PC-3 (cell line): ENCODE results near the gene FGGY. TPM values are rescaled to one million over a fixed set of nuclear protein-coding genes. Genes with fewer than 3 reads are reported as not detected.

Source experiments
- ATAC-seq: fragments of 200-7000 bp; cut with Tn5 transposase; 2 replicates; pipeline ENCODE4 v1.9.1; 2020; ENCODE audit warnings: mild to moderate bottlenecking, moderate library complexity
- Bru-seq: library from RNA; stranded (reverse); fragments of 400-500 nt; gene quantifications from one replicate; lab custom pipeline; 2021; lab: Mats Ljungman, UMichigan
- BruChase-seq, 2 experiments: library from RNA; stranded (reverse); fragments of 400-500 nt; gene quantifications; one replicate each; lab custom pipeline; 2021; lab: Mats Ljungman, UMichigan
- BruUV-seq: library from RNA; stranded (reverse); fragments of 400-500 nt; replicated peaks from 2 replicates; lab custom pipeline; 2021; lab: Mats Ljungman, UMichigan
- CTCF ChIA-PET: fragments of 300-600 bp; sonication (Branson Sonifier 250); formaldehyde crosslinking; loops from one replicate; lab custom pipeline; 2022; ENCODE audit warnings: antibody characterized with exemption; lab: Charles Lee
- POLR2A ChIA-PET: fragments of 300-600 bp; sonication (Branson Sonifier 250); formaldehyde crosslinking; loops from one replicate; lab custom pipeline; 2022; ENCODE audit warnings: antibody characterized with exemption; ENCODE audit not compliant: unreplicated experiment; lab: Charles Lee
- DNase-seq: peaks from one replicate; pipeline ENCODE4 v3.0.0-alpha.2; 2015
- H2AFZ ChIP-seq: fragments of 300-600 bp; sonication (generic); 2 replicates; pipeline ENCODE4 v1.6.0; 2016; ENCODE audit warnings: antibody characterized with exemption, low read length
- H3F3A ChIP-seq: fragments of 300-600 bp; sonication (generic); one replicate; pipeline ENCODE4 v1.6.0; 2017; ENCODE audit warnings: antibody characterized with exemption, low read length, control low read depth, mild to moderate bottlenecking; ENCODE audit not compliant: unreplicated experiment
- H3K27ac ChIP-seq: fragments of 300-600 bp; sonication (generic); 2 replicates; pipeline ENCODE4 v1.5.1; 2016; ENCODE audit warnings: mild to moderate bottlenecking, low read length
- H3K27me3 ChIP-seq: fragments of 300-600 bp; sonication (generic); 2 replicates; pipeline ENCODE4 v1.6.1; 2016; ENCODE audit warnings: low read length, mixed read lengths
- H3K36me3 ChIP-seq: fragments of 300-600 bp; sonication (generic); 2 replicates; pipeline ENCODE4 v1.6.1; 2016; ENCODE audit warnings: low read depth, mixed run types, low read length, mixed read lengths
- H3K4me1 ChIP-seq: fragments of 300-600 bp; sonication (generic); 2 replicates; pipeline ENCODE4 v1.5.1; 2016; ENCODE audit warnings: low read length; ENCODE audit not compliant: insufficient read depth
- H3K4me2 ChIP-seq: fragments of 300-600 bp; sonication (generic); 2 replicates; pipeline ENCODE4 v1.6.0; 2016; ENCODE audit warnings: low read length
- H3K4me3 ChIP-seq: fragments of 300-600 bp; sonication (generic); 2 replicates; pipeline ENCODE4 v1.5.1; 2016; ENCODE audit warnings: mild to moderate bottlenecking, low read length, mixed read lengths
- H3K79me2 ChIP-seq: fragments of 300-600 bp; sonication (generic); 2 replicates; pipeline ENCODE4 v1.6.1; 2017; ENCODE audit warnings: low read length, mixed read lengths
- H3K9ac ChIP-seq: fragments of 300-600 bp; sonication (generic); 2 replicates; pipeline ENCODE4 v1.6.0; 2016; ENCODE audit warnings: mild to moderate bottlenecking, low read length
- H3K9me2 ChIP-seq: fragments of 300-600 bp; sonication (generic); replicated peaks from 2 replicates; pipeline ENCODE4 v1.6.1; 2016; ENCODE audit warnings: mixed run types, low read length, mixed read lengths
- H3K9me3 ChIP-seq: fragments of 300-600 bp; sonication (generic); 2 replicates; pipeline ENCODE4 v1.6.1; 2016; ENCODE audit warnings: low read length, mixed read lengths
- H4K20me1 ChIP-seq: fragments of 300-600 bp; sonication (generic); 2 replicates; pipeline ENCODE4 v1.6.1; 2016; ENCODE audit warnings: low read length, mixed read lengths
- EZH2 ChIP-seq: fragments of 300-600 bp; sonication (generic); IDR thresholded peaks from one replicate; pipeline ENCODE4 v1.6.1; 2017; ENCODE audit warnings: antibody characterized with exemption, mild to moderate bottlenecking, low read length; ENCODE audit not compliant: unreplicated experiment
- EZH2phosphoT487 ChIP-seq: fragments of 300-600 bp; sonication (generic); IDR thresholded peaks from 2 replicates; pipeline ENCODE4 v1.6.1; 2018; ENCODE audit warnings: mild to moderate bottlenecking, antibody characterized with exemption, low read length, borderline replicate concordance
- intact Hi-C: fragments of 100-400 bp; cut with micrococcal nuclease; formaldehyde crosslinking; loops from 2 replicates; pipeline ENCODE4 v1.9.0; 2023
- long read RNA-seq: library from polyadenylated mRNA; unstranded; transcript quantifications from one replicate; pipeline ENCODE4 v2.0.0, GENCODE V29; 2021; ENCODE audit not compliant: unreplicated experiment
- total RNA-seq: library from RNA; depleted of rRNA; stranded (reverse); fragments of >200 nt; gene quantifications from 2 replicates; pipeline ENCODE4 v1.2.3, GENCODE V29; 2014; rRNA removed
- TF ChIP-seq, protein P1 (sequence below): fragments of 300-600 bp; sonication (generic); conservative IDR thresholded peaks from 2 replicates; pipeline ENCODE4 v1.5.1; 2017; ENCODE audit warnings: antibody characterized with exemption, low read depth, mild to moderate bottlenecking, low read length

The FGGY gene
- 7.4 and 10.1 TPM in 2 replicates for total RNA-seq
- percentile 60 among the genes with signal in this experiment for Bru-seq, nascent RNA
- percentile 46 among the genes with signal in this experiment for BruChase-seq, experiment 1, labeled RNA remaining after a 6-hour chase
- percentile 53 among the genes with signal in this experiment for BruChase-seq, experiment 2, labeled RNA remaining after a 2-hour chase
- long read RNA-seq, partial matches to known transcripts: 4 of 12 reads
- long read RNA-seq, other reads (novel, unspliced or antisense): 6 of 12 reads

DNA sequence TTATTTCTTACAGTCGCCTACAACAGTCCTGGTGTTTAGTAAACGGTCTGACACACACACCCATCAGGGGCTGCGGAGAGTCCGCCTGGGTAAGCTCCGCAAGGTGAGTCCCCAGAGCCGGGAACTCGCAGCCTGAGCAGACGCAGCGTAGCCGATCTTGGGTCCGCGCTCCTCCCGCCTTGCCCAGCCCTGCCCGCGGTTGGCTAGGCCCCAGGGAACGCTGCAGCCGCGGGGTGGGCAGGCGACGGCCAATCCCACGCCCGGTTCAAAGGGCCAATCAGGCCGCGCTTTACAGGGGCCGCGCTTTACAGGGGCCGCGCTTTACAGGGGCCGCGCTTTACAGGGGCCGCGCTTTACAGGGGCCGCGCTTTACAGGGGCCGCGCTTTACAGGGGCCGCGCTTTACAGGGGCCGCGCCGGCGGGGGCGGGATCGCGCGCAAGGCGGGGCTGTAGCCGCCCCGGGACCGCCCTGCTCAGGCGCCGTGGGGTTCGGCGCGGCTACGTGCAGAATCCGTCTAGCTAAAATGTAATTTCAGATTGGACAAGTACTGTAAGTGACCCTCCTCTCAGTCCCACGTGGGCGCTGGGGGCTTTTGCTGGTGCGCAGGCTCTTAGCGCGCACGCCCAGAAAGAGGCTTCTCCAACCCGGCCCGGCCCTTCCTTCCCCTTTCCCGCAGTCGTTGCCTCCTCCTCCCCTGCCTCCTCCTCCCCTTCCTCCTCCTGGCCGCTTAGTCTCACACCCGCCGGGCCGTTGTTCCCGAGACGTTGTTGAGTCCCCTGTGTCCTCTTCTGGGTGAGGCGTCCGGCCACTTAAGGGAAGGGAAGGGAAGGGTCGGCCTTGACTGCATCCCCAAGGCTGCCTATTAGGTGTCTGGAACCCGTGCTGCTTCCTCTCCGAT, at the start of gene FGGY:
TSS of gene FGGY (plus strand) at position 737 of the 899 bp plus-strand sequence. CDS start 24,456 bp downstream, outside the sequence.
- no peaks in the 10 kb centered on the region for H3K9me3 ChIP-seq
- no TSS peak for BruUV-seq
- no peaks in the 10 kb centered on the region for H3K27me3 ChIP-seq
- intact Hi-C loops: loop anchor here (1.0 to 5.0 kb wide), 11 partner anchors 130 to 512 kb away; partner anchors contain the start of gene JUN
- H3K79me2 ChIP-seq: peaks cover 7% of the 10 kb centered on the region
- H4K20me1 ChIP-seq: no peaks in the 10 kb centered on the region
- peak within 1 kb of the TSS; percentile 97 for H2AFZ ChIP-seq
- ATAC-seq (peak; percentile 90), DNase-seq (peak; percentile 97)
- ChIA-PET POLR2A (interaction anchor here (0.6 kb wide), 4 partner anchors 82 to 607 kb away, joined by 3 to 7 read pairs (median 3); no protein-coding TSS in a partner anchor), CTCF (no interaction called here)
- no peaks in the 10 kb centered on the region for H3F3A ChIP-seq
- no peaks in the 10 kb centered on the region for H3K9me2 ChIP-seq
- peak within 1 kb of the TSS; percentile 89 for H3K4me2 ChIP-seq
- peaks cover 30% of the 10 kb centered on the region for H3K4me1 ChIP-seq
- peak within 1 kb of the TSS; percentile 76 for H3K27ac ChIP-seq
- TF ChIP-seq, protein P1, sequence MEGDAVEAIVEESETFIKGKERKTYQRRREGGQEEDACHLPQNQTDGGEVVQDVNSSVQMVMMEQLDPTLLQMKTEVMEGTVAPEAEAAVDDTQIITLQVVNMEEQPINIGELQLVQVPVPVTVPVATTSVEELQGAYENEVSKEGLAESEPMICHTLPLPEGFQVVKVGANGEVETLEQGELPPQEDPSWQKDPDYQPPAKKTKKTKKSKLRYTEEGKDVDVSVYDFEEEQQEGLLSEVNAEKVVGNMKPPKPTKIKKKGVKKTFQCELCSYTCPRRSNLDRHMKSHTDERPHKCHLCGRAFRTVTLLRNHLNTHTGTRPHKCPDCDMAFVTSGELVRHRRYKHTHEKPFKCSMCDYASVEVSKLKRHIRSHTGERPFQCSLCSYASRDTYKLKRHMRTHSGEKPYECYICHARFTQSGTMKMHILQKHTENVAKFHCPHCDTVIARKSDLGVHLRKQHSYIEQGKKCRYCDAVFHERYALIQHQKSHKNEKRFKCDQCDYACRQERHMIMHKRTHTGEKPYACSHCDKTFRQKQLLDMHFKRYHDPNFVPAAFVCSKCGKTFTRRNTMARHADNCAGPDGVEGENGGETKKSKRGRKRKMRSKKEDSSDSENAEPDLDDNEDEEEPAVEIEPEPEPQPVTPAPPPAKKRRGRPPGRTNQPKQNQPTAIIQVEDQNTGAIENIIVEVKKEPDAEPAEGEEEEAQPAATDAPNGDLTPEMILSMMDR: no peak
- TF ChIP-seq EZH2phosphoT487: no peak
- TF ChIP-seq EZH2: no peak
- peak within 1 kb of the TSS; percentile 88 for H3K4me3 ChIP-seq
- H3K36me3 ChIP-seq: no peaks in the 10 kb centered on the region
- H3K9ac ChIP-seq: peak within 1 kb of the TSS; percentile 84

GRCh38 chr1:59248758-59249157, 48.1 kb upstream of the FGGY start:
- no peaks in the 10 kb centered on the region for H3K9me2 ChIP-seq
- no peak for DNase-seq
- H3K9ac ChIP-seq: no peak overlapping the region
- TF ChIP-seq EZH2 (no peak), EZH2phosphoT487 (no peak)
- TF ChIP-seq, protein P1: no peak
- no peaks in the 10 kb centered on the region for H3K27me3 ChIP-seq
- H3K9me3 ChIP-seq: no peaks in the 10 kb centered on the region
- ChIA-PET POLR2A (no interaction called here), CTCF (no interaction called here)
- no peak overlapping the region for H3K4me3 ChIP-seq
- no peaks in the 10 kb centered on the region for H3K36me3 ChIP-seq
- ATAC-seq: no peak
- H2AFZ ChIP-seq: no peak overlapping the region
- no peaks in the 10 kb centered on the region for H3K79me2 ChIP-seq
- BruUV-seq: no TSS peak
- H4K20me1 ChIP-seq: no peaks in the 10 kb centered on the region
- intact Hi-C loops: no loop called here
- H3K4me2 ChIP-seq: no peak overlapping the region
- no peaks in the 10 kb centered on the region for H3K4me1 ChIP-seq
- no peak overlapping the region for H3K27ac ChIP-seq
- H3F3A ChIP-seq: no peaks in the 10 kb centered on the region
